Glutamatergic neuron (in vitro differentiated cells): Measurements from ENCODE around the gene SLC40A1. TPM values are rescaled to one million over a fixed set of nuclear protein-coding genes. Genes with fewer than 3 reads are reported as not detected.
"Not testable (repeated sequence)": the region's sequence is repeated elsewhere in the genome, so short reads cannot be mapped to it uniquely, and the experiment has no call there.

Source experiments
- DNase-seq: peaks from one replicate; pipeline ENCODE4 v3.0.0; 2022
- H3K27ac Mint-ChIP-seq: one replicate; pipeline ENCODE4 v1.8.0; 2020; ENCODE audit warnings: mild to moderate bottlenecking, mixed read lengths, inconsistent platforms; ENCODE audit not compliant: unreplicated experiment
- H3K27me3 Mint-ChIP-seq: one replicate; pipeline ENCODE4 v1.8.0; 2020; ENCODE audit warnings: mild to moderate bottlenecking, moderate library complexity, mixed read lengths, inconsistent platforms; ENCODE audit not compliant: unreplicated experiment
- H3K36me3 Mint-ChIP-seq: one replicate; pipeline ENCODE4 v1.8.0; 2020; ENCODE audit warnings: mild to moderate bottlenecking, mixed read lengths, inconsistent platforms; ENCODE audit not compliant: unreplicated experiment
- H3K4me1 Mint-ChIP-seq: one replicate; pipeline ENCODE4 v1.8.0; 2020; ENCODE audit warnings: mild to moderate bottlenecking, low read depth, mixed read lengths, inconsistent platforms; ENCODE audit not compliant: unreplicated experiment
- H3K4me3 Mint-ChIP-seq: one replicate; pipeline ENCODE4 v1.8.0; 2020; ENCODE audit warnings: mild to moderate bottlenecking, mixed read lengths, inconsistent platforms; ENCODE audit not compliant: unreplicated experiment
- H3K9me3 Mint-ChIP-seq: one replicate; pipeline ENCODE4 v1.8.0; 2020; ENCODE audit warnings: mild to moderate bottlenecking, moderate library complexity, mixed read lengths, inconsistent platforms; ENCODE audit not compliant: unreplicated experiment
- CTCF ChIP-seq: fragments of 200-600 bp; sonication (generic); IDR thresholded peaks from one replicate; pipeline ENCODE4 v1.5.0; 2021; ENCODE audit not compliant: partially characterized antibody, unreplicated experiment
- total RNA-seq: library from RNA; stranded (reverse); fragmentation: NEBNext Ultra II Directional; extraction: Animal tissue kit (Norgen Biotek cat#: 25700); gene quantifications from one replicate; pipeline ENCODE4 v1.2.1, GENCODE V29; 2021; ENCODE audit not compliant: unreplicated experiment

Gene SLC40A1
- total RNA-seq, 1 donor from 2014 or later = 0.56 TPM

- Mint-ChIP-seq H3K9me3 (no peaks in the 10 kb centered on the region), H3K27me3 (no peaks in the 10 kb centered on the region), H3K4me3 (no peak overlapping the region), H3K27ac (no peak overlapping the region), H3K4me1 (no peaks in the 10 kb centered on the region), H3K36me3 (no peaks in the 10 kb centered on the region)
- no peak for TF ChIP-seq CTCF
- DNase-seq = no peak
Measured at GRCh38 chr2:189609423-189609816, 28.8 kb upstream of the SLC40A1 start.

- H3K9me3 Mint-ChIP-seq = no peaks in the 10 kb centered on the region
- no peak for DNase-seq
- H3K27ac Mint-ChIP-seq = no peak overlapping the region
- H3K4me1 Mint-ChIP-seq = no peaks in the 10 kb centered on the region
- no peak for TF ChIP-seq CTCF
- H3K4me3 Mint-ChIP-seq = no peak overlapping the region
- H3K36me3 Mint-ChIP-seq = no peaks in the 10 kb centered on the region
- no peaks in the 10 kb centered on the region for H3K27me3 Mint-ChIP-seq
Measured at GRCh38 chr2:189608795-189609422, 28.3 kb upstream of the SLC40A1 start.

GRCh38 chr2:189608170-189608569, 27.6 kb upstream of the SLC40A1 start:
- H3K36me3 Mint-ChIP-seq = no peaks in the 10 kb centered on the region
- no peak overlapping the region for H3K4me3 Mint-ChIP-seq
- no peak for TF ChIP-seq CTCF
- no peak overlapping the region for H3K27ac Mint-ChIP-seq
- no peak for DNase-seq
- H3K27me3 Mint-ChIP-seq = no peaks in the 10 kb centered on the region
- no peaks in the 10 kb centered on the region for H3K4me1 Mint-ChIP-seq
- H3K9me3 Mint-ChIP-seq = no peaks in the 10 kb centered on the region

GRCh38 chr2:189602233-189602632, 21.6 kb upstream of the SLC40A1 start:
- Mint-ChIP-seq H3K27ac (no peak overlapping the region), H3K4me3 (no peak overlapping the region), H3K27me3 (no peaks in the 10 kb centered on the region), H3K36me3 (no peaks in the 10 kb centered on the region), H3K4me1 (no peaks in the 10 kb centered on the region), H3K9me3 (no peaks in the 10 kb centered on the region)
- DNase-seq = no peak
- no peak for TF ChIP-seq CTCF

- H3K36me3 Mint-ChIP-seq, H3K9me3 Mint-ChIP-seq, H3K27ac Mint-ChIP-seq, DNase-seq, H3K4me1 Mint-ChIP-seq, H3K27me3 Mint-ChIP-seq, H3K4me3 Mint-ChIP-seq: not testable (repeated sequence)
Measured at GRCh38 chr2:189601652-189602051, 21.1 kb upstream of the SLC40A1 start.
